ENCODE data around the gene AK8.

- TF ChIP-seq, protein P1, sequence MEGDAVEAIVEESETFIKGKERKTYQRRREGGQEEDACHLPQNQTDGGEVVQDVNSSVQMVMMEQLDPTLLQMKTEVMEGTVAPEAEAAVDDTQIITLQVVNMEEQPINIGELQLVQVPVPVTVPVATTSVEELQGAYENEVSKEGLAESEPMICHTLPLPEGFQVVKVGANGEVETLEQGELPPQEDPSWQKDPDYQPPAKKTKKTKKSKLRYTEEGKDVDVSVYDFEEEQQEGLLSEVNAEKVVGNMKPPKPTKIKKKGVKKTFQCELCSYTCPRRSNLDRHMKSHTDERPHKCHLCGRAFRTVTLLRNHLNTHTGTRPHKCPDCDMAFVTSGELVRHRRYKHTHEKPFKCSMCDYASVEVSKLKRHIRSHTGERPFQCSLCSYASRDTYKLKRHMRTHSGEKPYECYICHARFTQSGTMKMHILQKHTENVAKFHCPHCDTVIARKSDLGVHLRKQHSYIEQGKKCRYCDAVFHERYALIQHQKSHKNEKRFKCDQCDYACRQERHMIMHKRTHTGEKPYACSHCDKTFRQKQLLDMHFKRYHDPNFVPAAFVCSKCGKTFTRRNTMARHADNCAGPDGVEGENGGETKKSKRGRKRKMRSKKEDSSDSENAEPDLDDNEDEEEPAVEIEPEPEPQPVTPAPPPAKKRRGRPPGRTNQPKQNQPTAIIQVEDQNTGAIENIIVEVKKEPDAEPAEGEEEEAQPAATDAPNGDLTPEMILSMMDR (IDR thresholded peaks at IDR 0.05; ENCODE audit: low read depth, low read length), result no peak
- TF ChIP-seq EZH2phosphoT487 (IDR thresholded peaks at IDR 0.05; ENCODE audit: low read depth), result no peak
Observed at GRCh38 chr9:132753593-132753880, 124.5 kb downstream of the AK8 start.

Data from OCI-LY3 (cell line).